Pons (tissue), 1 donor: Measurements from ENCODE around the gene ITIH5.
A peak's percentile ranks its signal among the peaks of the same experiment; 100 is the strongest.

Source experiments
- DNase-seq: peaks from one replicate; pipeline ENCODE4 v3.0.0-alpha.2; 2016; ENCODE audit warnings: low spot score

The ITIH5 gene

GRCh38 chr10:7626283-7626682, 40.5 kb downstream of the ITIH5 start:
- no peak for DNase-seq

GRCh38 chr10:7625836-7626235, 40.9 kb downstream of the ITIH5 start:
- no peak for DNase-seq

DNA sequence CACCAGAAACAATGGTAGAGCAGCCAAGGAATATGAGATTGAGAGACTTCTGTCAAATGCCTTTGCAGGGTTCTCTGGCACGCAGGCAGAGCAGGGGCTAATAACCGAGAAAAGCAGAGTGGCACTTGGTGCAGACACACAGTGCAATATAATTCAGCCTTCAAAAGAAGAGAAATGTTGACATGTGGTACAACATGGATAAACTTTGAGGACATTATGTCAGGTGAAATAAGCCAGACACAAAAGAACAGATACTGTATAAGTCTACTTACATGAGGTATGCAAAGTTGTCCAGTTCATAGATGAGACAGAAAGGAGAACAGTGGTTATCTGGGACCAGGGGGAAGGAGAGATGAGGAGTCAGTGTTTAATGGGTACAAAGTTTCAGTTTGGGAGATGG, 41.8 kb downstream of the ITIH5 start:
- DNase-seq, result no peak

GRCh38 chr10:7622969-7623368, 43.8 kb downstream of the ITIH5 start:
- no peak for DNase-seq

GRCh38 chr10:7618461-7618860, 48.3 kb downstream of the ITIH5 start:
- DNase-seq, result no peak

- no peak for DNase-seq
These were observed 54.9 kb downstream of the ITIH5 start for GRCh38 chr10:7611909-7612308.

GRCh38 chr10:7610651-7611389, 55.9 kb downstream of the ITIH5 start:
- no peak for DNase-seq

GRCh38 chr10:7610026-7610425, 56.7 kb downstream of the ITIH5 start:
- no peak for DNase-seq

GRCh38 chr10:7609556-7609955, 57.2 kb downstream of the ITIH5 start:
- no peak for DNase-seq

- no peak for DNase-seq
These were observed 58.8 kb downstream of the ITIH5 start for GRCh38 chr10:7608001-7608400.

GRCh38 chr10:7606951-7607404, 59.8 kb downstream of the ITIH5 start:
- DNase-seq, result no peak

DNA sequence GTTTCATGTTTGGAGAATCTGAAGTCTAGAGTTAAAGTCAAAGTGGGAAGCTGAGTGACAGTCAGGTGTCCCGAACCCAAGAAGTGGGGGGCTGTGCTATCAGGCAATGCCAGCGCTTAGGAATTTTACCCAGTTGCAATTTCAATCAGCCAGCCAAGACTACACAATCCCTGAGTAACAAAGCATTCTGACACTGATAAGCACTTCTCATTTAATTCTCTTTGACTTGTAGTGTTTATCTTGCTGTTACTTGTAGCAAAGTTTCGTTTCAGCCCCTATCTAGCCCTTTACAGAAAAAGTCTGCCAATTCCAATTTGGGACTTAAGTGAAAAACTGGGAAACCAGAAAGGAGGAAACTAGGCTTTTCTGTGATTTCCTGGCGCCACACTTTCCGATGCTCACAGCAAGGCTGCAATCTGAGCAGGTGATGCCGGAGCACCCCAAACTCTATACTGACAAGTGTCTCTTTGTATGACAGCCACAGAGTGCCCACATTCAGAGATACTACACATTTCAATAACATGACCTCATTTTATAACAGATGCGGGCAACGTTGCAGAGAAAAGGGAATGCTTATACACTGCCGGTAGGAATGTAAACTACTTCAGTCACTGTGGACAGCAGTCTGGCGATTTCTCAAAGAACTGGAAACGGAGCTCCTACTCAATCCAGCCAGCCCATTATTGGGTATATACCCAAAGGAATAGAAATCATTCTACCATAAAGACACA, 61.0 kb downstream of the ITIH5 start:
- DNase-seq, result no peak

- no peak for DNase-seq
These were observed 65.6 kb downstream of the ITIH5 start for GRCh38 chr10:7601023-7601656.

DNA sequence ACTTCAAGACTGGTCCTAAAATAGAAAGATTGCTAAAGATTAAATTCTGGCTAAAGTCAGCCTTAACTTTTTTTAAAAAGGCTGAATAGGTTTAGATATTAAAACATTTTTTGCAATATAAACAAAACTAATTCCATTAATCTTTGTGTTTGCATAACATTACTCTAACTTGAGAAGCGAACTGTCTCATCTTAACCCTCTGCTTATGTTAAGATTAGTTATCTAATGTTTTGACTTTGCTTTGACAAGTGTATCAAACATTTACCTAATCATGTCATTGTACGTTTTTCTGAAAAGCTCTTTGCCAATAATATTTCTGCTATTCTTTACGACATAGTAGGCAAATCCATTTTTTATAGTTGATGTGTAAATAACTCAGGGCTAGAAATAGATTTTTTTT, 68.0 kb downstream of the ITIH5 start:
- DNase-seq, result no peak

- no peak for DNase-seq
These were observed 70.4 kb downstream of the ITIH5 start for GRCh38 chr10:7596356-7596755.

GRCh38 chr10:7593905-7594304, 72.9 kb downstream of the ITIH5 start:
- DNase-seq, result no peak

- peak; percentile 39 for DNase-seq
These were observed 73.7 kb downstream of the ITIH5 start for GRCh38 chr10:7593063-7593462.

DNA sequence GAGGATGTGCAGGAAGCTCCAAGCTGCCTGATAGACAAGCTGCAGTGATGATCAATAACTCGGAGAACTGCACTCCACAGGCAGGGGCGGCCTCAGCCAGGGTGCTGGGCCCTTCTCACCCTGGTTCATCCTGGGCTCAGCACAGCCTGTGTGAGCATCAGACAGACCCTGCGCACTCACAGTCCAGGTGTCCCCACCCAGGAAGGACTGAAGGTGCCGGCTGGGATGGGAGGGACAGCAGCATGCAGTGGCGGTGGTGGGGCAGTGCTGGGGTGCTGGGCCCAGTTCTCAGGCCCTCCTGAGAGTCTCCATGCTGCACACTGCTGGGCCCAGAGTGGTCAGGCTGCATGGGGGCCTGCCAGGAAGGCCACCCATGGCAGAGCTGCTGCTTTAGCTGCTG, 74.1 kb downstream of the ITIH5 start:
- DNase-seq, result no peak

DNA sequence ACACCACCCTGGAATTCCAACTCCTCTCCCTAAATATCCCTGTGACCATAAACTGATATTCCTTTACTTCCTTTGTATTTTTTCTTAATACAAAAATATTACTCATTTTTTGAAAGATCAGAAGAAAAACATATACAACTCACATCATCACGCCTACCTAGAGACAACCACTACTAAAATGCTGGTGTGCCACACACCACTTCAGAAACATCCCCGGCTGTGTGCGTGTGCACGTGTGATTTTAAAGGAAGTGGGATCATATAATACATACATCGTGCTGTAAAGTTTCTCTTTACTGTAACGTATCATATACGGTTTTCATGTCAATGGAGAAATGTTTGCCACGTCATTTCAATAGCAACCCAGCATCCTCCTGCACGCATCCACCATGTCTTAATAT, 76.5 kb downstream of the ITIH5 start:
- no peak for DNase-seq

- DNase-seq, result no peak
These were observed 77.0 kb downstream of the ITIH5 start for GRCh38 chr10:7589748-7590147.

DNA sequence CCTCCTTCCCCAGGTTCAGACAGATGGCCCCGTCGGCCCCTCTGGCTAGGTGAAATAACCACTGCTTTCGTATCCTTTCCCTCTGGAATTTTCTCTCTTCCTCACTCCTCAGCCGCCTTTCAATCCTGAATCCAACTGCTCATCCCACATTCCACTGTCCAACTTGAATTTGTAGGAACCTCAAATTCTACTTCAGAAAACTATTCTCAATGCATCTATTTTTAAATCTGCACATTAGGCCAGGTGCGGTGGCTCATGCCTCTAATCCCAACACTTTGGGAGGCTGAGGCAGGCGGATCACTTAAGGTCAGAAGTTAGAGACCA, 78.9 kb downstream of the ITIH5 start:
- no peak for DNase-seq

DNA sequence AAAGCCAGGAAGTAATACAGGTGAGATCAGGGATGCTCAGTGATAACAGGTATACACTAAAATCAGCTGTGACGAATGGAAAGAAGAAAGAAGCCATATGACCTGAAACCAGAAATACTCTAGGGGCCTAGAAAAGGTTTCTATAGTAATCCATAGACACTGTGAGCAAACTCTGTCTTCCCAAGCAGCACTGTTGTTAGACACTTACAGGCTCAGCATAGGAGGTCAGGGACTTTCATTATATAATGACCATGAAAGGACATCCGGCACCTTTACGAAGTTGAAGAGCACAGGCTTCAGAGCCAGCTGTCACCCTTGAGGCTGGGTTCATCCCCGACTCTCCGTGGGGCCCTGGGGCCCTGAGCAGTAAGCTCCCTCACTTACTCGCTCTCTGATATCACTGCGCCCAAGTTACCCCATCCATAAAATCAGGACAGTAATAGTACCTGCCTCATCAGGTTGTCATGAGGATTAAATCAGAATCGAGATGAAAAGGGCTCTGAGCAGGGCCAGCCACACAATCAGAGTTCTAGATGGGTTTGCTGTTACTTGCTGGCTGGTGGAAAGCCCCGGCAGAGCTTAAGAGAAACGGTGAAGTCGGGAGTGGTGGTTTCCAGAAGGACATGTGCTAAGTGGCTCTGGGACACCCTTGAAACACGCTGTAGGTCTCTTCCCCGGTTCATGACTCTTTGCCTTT, 79.5 kb downstream of the ITIH5 start:
- DNase-seq, result no peak

DNA sequence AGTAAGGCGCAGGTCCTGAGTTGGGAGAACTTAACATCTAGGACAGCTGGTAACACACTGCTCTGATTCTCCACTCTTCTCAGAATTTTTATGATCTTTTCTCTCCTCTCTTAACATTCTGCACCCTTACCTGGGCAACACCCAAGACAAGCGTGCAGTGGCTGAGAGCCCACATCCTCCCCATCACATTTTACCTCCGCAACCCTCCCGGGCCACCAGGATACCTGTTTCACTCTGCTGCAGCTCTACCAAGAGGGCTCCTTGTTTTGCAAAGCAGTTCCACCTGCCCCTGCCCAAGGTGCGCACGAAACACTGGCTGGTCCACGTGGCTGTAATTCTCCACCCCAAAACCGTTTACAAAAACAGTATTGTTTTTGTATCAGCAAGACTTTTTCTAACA, 81.5 kb downstream of the ITIH5 start:
- DNase-seq, result no peak
